Smooth muscle cell of the pulmonary artery (primary cell): Measurements from ENCODE around the gene POC1A. TPM values are rescaled to one million over a fixed set of nuclear protein-coding genes. Genes with fewer than 3 reads are reported as not detected.

Experiments
- total RNA-seq: library from RNA; depleted of rRNA; stranded (reverse); fragments of >200 nt; gene quantifications from 2 replicates; pipeline ENCODE4 v1.2.3, GENCODE V29; 2014

Gene POC1A
- total RNA-seq, result 5.4 and 7.4 TPM in 2 replicates

DNA sequence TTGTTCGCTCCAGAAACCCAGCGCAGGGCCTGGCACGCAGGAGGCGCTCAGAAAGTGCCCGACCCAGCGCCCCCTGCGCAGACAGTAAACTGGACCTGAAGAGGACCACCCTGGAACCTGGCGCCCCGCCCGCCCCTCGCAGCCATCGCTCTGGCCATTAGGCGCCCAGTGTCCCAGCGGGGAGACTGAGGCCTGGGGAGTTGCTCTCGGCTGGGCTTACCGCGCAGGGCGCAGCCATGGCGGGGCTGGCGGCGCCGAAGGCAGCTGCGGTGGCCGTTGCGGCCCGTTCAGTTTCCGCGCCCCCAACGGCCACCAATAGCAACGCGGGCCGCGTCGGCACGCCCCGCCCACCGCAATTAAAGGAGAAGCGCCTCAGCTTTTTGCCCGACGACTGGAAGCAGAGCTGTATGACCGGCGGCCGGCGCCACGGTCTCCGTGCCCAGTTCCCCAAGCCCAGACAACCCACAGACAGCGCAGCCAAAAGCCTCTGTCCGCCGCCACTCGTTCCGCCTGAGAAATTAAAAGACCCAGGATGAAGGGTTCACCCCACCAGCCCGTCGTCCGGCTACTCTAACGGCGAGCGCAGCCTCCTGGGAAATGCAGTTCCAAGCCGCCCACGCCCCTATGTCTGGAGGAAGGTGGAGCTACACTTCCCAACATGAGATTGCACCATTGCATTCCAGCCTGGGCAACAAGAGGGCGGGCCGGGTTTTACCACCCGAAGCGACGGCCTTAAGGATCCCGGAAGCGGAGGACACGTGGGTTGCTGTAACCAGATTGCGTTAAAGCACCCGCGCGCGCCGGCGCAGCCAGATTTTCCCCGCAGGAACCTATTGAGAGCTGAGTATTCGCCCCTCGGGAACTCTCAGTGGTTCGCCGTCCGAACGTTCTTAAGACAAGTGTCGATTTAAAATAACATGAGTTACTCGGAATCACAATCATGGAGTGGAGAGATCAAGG lies at the start of gene POC1A:
Gene POC1A (minus strand): TSS at position 289 of the 960 bp plus-strand sequence. CDS start 51 bp downstream, at position 238.

GRCh38 chr3:52197842-52198625 lies 43.8 kb upstream of the POC1A start, which contains the start of gene ALAS1:
Gene ALAS1, plus strand, starts transcription at chr3:52198160. Its CDS starts 1,082 bp downstream, at chr3:52199242.

GRCh38 chr3:52056521-52056967 lies 97.7 kb downstream of the POC1A start, which contains the start of gene DUSP7:
Gene DUSP7, minus strand, starts transcription at chr3:52056571. Its CDS starts 205 bp downstream, at chr3:52056366.

Other genes starting within 250 kb of the POC1A start
- gene RRP9, start 212.5 kb downstream of the POC1A start, total RNA-seq, result 16.6 and 27.6 TPM in 2 replicates
- 23.8 and 38.6 TPM in 2 replicates for gene PARP3, start 212.1 kb downstream of the POC1A start, total RNA-seq
- gene GPR62, start 199.0 kb downstream of the POC1A start, total RNA-seq, result 0.07 TPM in 1 of 2 replicates, not detected in the other
- 35.6 and 62.8 TPM in 2 replicates for gene PCBP4, start 187.0 kb downstream of the POC1A start, total RNA-seq
- gene ABHD14B, start 180.4 kb downstream of the POC1A start, total RNA-seq, result 29.6 and 35.1 TPM in 2 replicates
- gene ABHD14A, start 179.4 kb downstream of the POC1A start, total RNA-seq, result 14.7 and 18.2 TPM in 2 replicates
- gene ACY1, start 170.9 kb downstream of the POC1A start, total RNA-seq, result 33.5 and 39.6 TPM in 2 replicates
- 590 and 640 TPM in 2 replicates for gene RPL29, start 158.5 kb downstream of the POC1A start, total RNA-seq
- 11.1 and 17.5 TPM in 2 replicates for gene DUSP7, start 97.9 kb downstream of the POC1A start, total RNA-seq
- gene ALAS1, start 43.7 kb upstream of the POC1A start, total RNA-seq, result 24.9 and 40.3 TPM in 2 replicates
- under 0.01 and 0.23 TPM in 2 replicates for gene TLR9, start 71.2 kb upstream of the POC1A start, total RNA-seq
- 56.5 and 72.7 TPM in 2 replicates for gene TWF2, start 84.7 kb upstream of the POC1A start, total RNA-seq
- gene PPM1M, start 91.3 kb upstream of the POC1A start, total RNA-seq, result 28.5 and 28.8 TPM in 2 replicates
- gene WDR82, start 124.2 kb upstream of the POC1A start, total RNA-seq, result 85.0 and 91.9 TPM in 2 replicates
- 4.7 and 5.3 TPM in 2 replicates for gene GLYCTK, start 133.4 kb upstream of the POC1A start, total RNA-seq
- gene DNAH1, start 161.9 kb upstream of the POC1A start, total RNA-seq, result 4.2 and 5.5 TPM in 2 replicates